ENCODE data around the gene DNAH9.

The DNAH9 gene

GRCh38 chr17:11598274-11599221 lies at the start of gene DNAH9:
Gene DNAH9 (plus strand): TSS chr17:11598470. CDS start chr17:11598499, 29 bp downstream.
- DNase-seq = no peak

GRCh38 chr17:11550431-11550830 lies 47.8 kb upstream of the DNAH9 start:
- DNase-seq = no peak

- no peak for DNase-seq
Measured at GRCh38 chr17:11551442-11551841, 46.8 kb upstream of the DNAH9 start.

GRCh38 chr17:11553135-11553534 lies 45.1 kb upstream of the DNAH9 start:
- DNase-seq = no peak

- DNase-seq = no peak
Measured at GRCh38 chr17:11554042-11554441, 44.2 kb upstream of the DNAH9 start.

- no peak for DNase-seq
Measured at GRCh38 chr17:11554542-11554941, 43.7 kb upstream of the DNAH9 start.

DNA sequence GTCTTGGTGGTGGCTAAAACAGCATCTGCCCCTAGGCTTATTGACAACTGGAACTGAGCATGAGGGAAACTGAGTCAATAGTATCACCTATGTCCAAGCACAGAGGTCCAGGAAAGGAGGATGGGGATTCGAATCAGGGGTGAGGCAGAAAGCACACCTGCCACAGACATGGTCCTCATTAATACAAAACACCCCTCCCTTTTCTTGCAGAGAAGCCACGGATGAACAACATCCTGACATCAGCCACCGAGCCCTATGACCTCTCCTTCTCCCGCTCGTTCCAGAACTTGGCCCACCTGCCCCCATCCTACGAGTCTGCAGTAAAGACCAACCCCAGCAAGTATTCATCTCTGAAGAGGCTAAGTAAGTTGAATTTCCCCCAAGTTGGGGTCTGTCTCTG lies 42.7 kb upstream of the DNAH9 start:
- no peak for DNase-seq

DNA sequence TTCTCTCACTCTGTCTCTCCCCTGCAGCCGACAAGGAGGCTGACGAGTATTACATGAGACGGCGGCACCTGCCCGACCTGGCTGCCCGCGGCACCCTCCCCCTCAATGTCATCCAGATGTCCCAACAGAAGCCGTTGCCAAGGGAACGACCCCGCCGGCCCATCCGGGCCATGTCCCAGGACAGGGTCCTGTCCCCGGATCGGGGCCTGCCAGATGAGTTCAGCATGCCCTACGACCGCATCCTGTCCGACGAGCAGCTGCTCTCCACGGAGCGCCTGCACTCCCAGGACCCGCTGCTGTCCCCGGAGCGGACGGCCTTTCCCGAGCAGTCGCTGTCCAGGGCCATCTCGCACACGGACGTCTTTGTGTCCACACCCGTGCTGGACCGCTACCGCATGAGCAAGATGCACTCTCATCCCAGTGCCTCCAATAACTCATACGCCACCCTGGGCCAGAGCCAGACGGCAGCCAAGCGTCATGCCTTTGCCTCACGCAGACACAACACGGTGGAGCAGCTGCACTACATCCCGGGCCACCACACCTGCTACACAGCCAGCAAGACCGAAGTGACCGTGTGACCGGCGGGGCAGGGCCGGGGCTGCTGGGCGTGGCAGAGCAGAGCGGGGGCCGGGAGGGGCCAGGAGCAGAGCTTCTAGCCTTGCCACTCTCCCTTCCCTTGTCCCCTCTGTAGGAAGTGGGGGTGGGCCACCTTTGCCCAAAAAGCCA lies 40.4 kb upstream of the DNAH9 start:
- no peak for DNase-seq

- DNase-seq = no peak
Measured at GRCh38 chr17:11558681-11559234, 39.5 kb upstream of the DNAH9 start.

- no peak for DNase-seq
Measured at GRCh38 chr17:11559601-11560000, 38.7 kb upstream of the DNAH9 start.

DNA sequence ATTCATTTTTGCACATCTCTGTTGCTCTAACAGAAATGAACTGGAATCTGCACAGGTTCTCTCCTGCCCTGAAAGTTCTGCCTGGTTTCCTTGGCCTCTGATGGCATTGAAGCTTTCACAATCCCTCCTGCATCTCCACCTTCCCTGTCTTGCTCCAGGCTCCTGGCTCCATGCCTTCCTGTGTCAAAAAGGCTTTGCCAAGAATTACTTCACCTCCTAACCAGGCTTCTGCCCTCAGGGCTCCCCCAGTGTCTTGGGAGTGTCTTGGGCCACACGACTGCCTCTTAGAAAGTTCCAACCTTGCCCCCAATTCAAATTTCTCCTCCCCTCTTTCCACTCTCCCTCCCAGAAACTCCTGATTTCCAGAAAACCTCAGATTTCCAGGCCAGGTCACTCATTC lies 37.0 kb upstream of the DNAH9 start:
- DNase-seq = no peak

GRCh38 chr17:11561702-11562101 lies 36.6 kb upstream of the DNAH9 start:
- no peak for DNase-seq

DNA sequence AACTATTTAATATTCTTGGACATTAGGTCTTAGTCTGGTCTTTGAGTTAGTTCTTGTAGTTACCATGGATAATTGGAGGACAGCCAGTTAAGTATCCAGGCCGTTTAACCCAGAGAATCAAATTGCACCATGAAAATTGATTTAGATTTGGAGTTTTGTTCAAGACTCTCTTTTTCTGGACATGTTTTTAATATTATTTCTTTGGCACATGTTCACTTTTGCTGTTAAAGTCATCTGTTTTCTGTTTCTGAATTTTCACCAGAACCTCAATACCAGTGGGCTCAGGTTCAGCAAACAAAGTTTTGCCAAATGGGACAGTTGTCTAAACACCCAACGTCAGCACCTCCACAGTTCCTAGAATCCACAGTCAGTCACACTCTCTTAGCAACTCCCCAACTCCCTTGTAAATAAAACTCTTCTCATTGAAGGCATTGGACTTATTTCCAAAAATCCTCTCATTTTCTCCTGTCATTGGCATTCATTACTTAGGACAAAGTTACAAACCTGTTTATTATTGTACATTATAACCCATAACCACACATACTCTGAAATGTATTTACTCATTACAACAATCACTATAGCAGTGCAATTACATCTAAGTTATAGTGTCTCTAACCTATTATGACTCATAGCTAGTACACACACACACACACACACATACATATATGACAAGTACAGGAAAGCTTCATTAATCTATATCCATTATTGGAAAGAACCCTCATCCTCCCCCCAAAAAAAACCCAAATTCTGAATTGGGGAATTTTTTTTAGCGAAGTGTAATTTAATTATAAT lies 33.5 kb upstream of the DNAH9 start:
- no peak for DNase-seq

GRCh38 chr17:11565591-11565990 lies 32.7 kb upstream of the DNAH9 start:
- DNase-seq = no peak

GRCh38 chr17:11578998-11579397 lies 19.3 kb upstream of the DNAH9 start:
- no peak for DNase-seq

DNA sequence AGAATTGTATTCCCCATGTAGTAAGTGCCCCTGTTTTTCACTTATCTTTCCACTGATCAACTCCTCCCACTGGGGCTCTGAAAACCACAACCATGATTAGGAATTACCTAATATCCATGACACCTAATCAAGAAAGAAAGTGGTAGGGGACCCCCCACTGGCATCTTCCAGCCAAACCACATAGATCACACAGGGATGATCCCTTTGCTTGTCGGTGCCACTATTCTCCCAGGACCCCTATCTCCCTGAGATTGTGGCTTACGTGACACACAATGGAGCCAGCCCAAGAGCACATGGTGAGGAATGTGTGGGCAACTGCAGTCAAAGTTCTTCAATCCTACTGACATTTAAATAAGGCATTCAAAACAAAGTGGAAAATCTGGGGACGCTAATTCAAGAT lies 17.6 kb upstream of the DNAH9 start:
- no peak for DNase-seq

- no peak for DNase-seq
Measured at GRCh38 chr17:11582217-11582616, 16.1 kb upstream of the DNAH9 start.

DNA sequence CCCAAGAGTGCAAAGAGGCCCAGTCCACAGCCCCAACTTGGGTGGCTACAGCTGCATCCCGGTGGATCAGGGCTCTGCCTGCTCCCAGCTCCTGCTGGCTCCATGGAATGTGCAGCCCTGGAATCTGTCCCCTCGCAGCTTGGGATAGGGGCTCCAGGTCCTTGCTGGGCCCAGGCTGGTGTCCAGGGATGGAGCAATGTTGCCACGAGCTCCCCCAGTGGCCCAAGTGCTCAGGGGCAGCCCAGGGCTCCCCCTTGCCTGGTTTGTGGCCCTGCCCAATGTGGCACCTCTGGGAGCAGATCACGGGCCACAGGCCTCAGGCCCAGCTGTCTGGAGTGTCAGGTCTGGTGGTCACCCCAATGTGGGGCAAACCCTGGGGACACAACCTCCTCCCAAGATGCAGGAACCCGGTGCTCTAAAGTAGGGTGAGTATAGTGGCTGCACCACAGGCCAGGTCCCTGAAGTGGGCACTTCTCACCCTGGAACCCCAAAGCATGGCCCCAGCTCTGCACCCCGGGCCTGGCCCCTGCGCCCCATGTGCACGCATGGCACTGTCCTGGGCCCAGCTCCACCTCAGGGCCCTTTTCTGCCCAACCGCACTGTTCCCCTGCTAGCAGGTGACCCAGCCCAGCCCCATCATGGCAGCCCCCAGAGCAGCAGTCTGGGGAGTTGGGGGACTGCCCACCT lies 14.8 kb upstream of the DNAH9 start:
- no peak for DNase-seq

GRCh38 chr17:11589716-11590115 lies 8.6 kb upstream of the DNAH9 start:
- DNase-seq = no peak

GRCh38 chr17:11601661-11602060 lies 3.4 kb downstream of the DNAH9 start:
- no peak for DNase-seq

DNA sequence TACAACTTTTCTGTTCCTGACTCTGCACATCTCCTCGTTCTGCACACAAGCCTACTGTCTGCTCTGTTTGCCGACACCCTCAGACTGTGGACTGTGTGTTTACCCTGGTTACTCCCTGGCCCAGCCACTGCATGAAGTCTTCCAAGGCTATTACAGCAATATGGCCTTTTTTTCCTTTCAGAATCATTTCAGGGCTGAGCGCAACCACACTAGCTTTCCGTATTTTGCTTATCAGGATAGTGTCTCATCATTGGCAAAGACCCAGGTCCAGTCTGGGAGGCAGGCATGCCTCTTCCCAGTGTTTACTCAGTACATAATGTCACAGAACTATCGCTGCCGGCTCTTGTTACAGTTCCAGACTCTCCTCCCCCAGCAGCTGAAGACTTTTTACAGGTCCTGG lies 10.1 kb downstream of the DNAH9 start:
- no peak for DNase-seq

DNA sequence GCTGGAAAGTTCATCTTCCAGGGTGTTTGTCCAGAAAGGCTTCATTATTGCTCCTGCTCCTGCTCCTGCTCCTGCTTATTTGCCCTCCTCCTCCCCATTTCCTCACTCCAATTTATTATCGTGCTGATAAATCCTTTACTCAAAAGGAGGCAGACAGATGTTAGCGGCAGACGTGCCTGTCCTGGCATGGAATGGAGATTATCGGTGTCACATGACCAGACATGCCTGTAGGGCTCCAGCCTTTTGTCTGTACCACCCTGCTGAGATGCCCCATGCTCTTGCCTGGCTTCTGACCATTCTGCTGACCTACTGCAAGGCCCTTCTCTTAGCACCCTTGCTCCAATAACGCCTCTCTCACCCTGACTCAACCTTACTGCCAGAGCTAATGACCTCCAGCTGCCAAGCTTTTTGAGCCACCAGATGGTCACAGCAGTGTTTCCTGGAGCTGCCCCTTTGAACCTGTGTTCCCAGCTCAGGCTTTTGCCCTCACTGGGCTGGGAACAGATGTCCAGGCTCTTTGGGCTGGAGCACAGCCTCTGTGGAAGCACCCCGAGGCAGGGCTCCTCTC lies 12.8 kb downstream of the DNAH9 start:
- no peak for DNase-seq
